KMS-11 (cell line): Measurements from ENCODE around the gene LPP.

Experiments
- H2AFZ ChIP-seq: fragments of 200-600 bp; sonication (generic); 2 replicates; pipeline ENCODE4 v1.6.1; 2016; ENCODE audit warnings: antibody characterized with exemption, mixed run types, low read depth
- H3K27ac ChIP-seq: fragments of 200-600 bp; sonication (generic); 2 replicates; pipeline ENCODE4 v1.6.1; 2016; ENCODE audit warnings: mild to moderate bottlenecking, mixed run types
- H3K27me3 ChIP-seq: fragments of 200-600 bp; sonication (generic); 2 replicates; pipeline ENCODE4 v1.6.1; 2017; ENCODE audit warnings: mild to moderate bottlenecking, low read depth, mixed run types, moderate library complexity; ENCODE audit not compliant: insufficient read depth
- H3K36me3 ChIP-seq: fragments of 200-600 bp; sonication (generic); 2 replicates; pipeline ENCODE4 v1.6.1; 2017; ENCODE audit warnings: mild to moderate bottlenecking, mixed run types; ENCODE audit not compliant: insufficient read depth
- H3K4me1 ChIP-seq: fragments of 200-600 bp; sonication (generic); 2 replicates; pipeline ENCODE4 v1.6.1; 2016; ENCODE audit warnings: mild to moderate bottlenecking, low read depth, mixed run types; ENCODE audit not compliant: poor library complexity, severe bottlenecking
- H3K4me2 ChIP-seq: fragments of 200-600 bp; sonication (generic); 2 replicates; pipeline ENCODE4 v1.7.0; 2016; ENCODE audit warnings: mild to moderate bottlenecking, mixed run types
- H3K4me3 ChIP-seq: fragments of 200-600 bp; sonication (generic); IDR thresholded peaks from 2 replicates; pipeline ENCODE4 v1.6.1; 2017; ENCODE audit warnings: low read depth, low read length, mixed read lengths; ENCODE audit not compliant: insufficient read depth
- H3K79me2 ChIP-seq: fragments of 200-600 bp; sonication (generic); 2 replicates; pipeline ENCODE4 v1.6.1; 2016; ENCODE audit warnings: low read depth, mixed run types; ENCODE audit not compliant: insufficient read depth
- H3K9ac ChIP-seq: fragments of 200-600 bp; sonication (generic); 2 replicates; pipeline ENCODE4 v1.6.1; 2016; ENCODE audit warnings: mild to moderate bottlenecking, mixed run types
- H4K20me1 ChIP-seq: fragments of 200-600 bp; sonication (generic); 2 replicates; pipeline ENCODE4 v1.6.1; 2016; ENCODE audit warnings: mild to moderate bottlenecking, mixed run types; ENCODE audit not compliant: insufficient read depth
- TF ChIP-seq, protein P1 (sequence below): fragments of 200-600 bp; sonication (generic); conservative IDR thresholded peaks from 2 replicates; pipeline ENCODE4 v1.6.1; 2017; ENCODE audit warnings: low read depth, mild to moderate bottlenecking, antibody characterized with exemption, low read length, moderate library complexity, mixed read lengths

The LPP gene

DNA sequence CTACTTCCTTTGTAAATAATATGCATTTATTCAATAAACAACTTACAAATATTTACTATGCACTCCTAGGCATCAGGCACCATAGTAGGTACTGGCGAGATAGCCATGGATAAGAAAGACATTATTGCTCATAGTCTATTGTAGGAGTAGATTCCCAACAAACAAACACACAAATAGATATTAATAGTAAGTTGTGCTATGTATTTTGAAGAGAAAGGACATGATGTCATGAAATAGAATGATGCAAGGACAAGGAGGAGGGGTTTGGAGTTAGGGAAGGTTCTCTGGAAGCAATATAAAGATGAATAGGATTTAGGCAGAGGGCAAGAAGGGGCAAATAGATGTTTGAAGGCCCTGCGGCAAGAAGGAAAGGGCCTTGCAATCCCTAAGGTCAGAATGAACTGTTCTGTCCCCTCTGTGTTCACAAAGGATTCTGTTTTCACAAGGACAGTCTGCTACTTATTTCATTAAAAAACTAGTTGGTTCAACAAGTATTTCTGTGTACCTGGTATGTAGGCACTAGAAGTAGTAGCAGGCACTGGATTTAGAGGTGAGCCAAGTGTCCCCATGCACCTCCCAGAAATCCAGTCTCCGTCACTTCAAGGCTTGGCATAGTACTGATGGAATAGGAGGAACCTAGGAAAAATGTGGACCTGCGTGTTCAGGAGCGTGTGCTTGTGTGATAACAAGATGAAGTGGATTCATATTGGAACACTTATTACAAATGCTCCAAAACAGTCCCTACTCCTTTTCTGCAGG is 786.0 kb downstream of the LPP start:
- Histone ChIP-seq H3K27me3 (no peaks in the 10 kb centered on the region), H3K79me2 (no peaks in the 10 kb centered on the region), H3K4me3 (no peak overlapping the region), H2AFZ (no peak overlapping the region), H4K20me1 (no peaks in the 10 kb centered on the region), H3K9ac (no peak overlapping the region), H3K4me2 (no peak overlapping the region), H3K27ac (no peak overlapping the region), H3K36me3 (no peaks in the 10 kb centered on the region), H3K4me1 (no peaks in the 10 kb centered on the region)
- TF ChIP-seq, protein P1, sequence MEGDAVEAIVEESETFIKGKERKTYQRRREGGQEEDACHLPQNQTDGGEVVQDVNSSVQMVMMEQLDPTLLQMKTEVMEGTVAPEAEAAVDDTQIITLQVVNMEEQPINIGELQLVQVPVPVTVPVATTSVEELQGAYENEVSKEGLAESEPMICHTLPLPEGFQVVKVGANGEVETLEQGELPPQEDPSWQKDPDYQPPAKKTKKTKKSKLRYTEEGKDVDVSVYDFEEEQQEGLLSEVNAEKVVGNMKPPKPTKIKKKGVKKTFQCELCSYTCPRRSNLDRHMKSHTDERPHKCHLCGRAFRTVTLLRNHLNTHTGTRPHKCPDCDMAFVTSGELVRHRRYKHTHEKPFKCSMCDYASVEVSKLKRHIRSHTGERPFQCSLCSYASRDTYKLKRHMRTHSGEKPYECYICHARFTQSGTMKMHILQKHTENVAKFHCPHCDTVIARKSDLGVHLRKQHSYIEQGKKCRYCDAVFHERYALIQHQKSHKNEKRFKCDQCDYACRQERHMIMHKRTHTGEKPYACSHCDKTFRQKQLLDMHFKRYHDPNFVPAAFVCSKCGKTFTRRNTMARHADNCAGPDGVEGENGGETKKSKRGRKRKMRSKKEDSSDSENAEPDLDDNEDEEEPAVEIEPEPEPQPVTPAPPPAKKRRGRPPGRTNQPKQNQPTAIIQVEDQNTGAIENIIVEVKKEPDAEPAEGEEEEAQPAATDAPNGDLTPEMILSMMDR: no peak
